ENCODE data around the gene CACNB4. TPM values are rescaled to one million over a fixed set of nuclear protein-coding genes. Genes with fewer than 3 reads are reported as not detected.

The CACNB4 gene
- total RNA-seq (1 to 10 TPM in 3 of 5 donors, under 1 TPM in 2; under 0.01 to 6.4 (median 4.3) TPM), polyA plus RNA-seq (1 to 10 TPM in 1 of 3 donors, under 1 TPM in 2; 0.31 to 1.5 (median 0.44) TPM)
- long read RNA-seq, donor 1, full-length matches to known transcripts, result 1 of 1 reads
- long read RNA-seq, donor 1, partial matches to known transcripts, result 0 of 1 reads
- long read RNA-seq, donor 1, other reads (novel, unspliced or antisense), result 0 of 1 reads
- long read RNA-seq, donor 2, full-length matches to known transcripts, result 1 of 1 reads
- long read RNA-seq, donor 2, partial matches to known transcripts, result 0 of 1 reads
- long read RNA-seq, donor 2, other reads (novel, unspliced or antisense), result 0 of 1 reads
- long read RNA-seq, donor 3, result 0 reads
- long read RNA-seq, donor 4, result 0 reads
- long read RNA-seq, donor 5, full-length matches to known transcripts, result 5 of 5 reads
- long read RNA-seq, donor 5, partial matches to known transcripts, result 0 of 5 reads
- long read RNA-seq, donor 5, other reads (novel, unspliced or antisense), result 0 of 5 reads
- long read RNA-seq, donor 6, result 0 reads
- long read RNA-seq, donor 7, full-length matches to known transcripts, result 2 of 2 reads
- long read RNA-seq, donor 7, partial matches to known transcripts, result 0 of 2 reads
- long read RNA-seq, donor 7, other reads (novel, unspliced or antisense), result 0 of 2 reads
- long read RNA-seq, donor 8, full-length matches to known transcripts, result 1 of 1 reads
- long read RNA-seq, donor 8, partial matches to known transcripts, result 0 of 1 reads
- long read RNA-seq, donor 8, other reads (novel, unspliced or antisense), result 0 of 1 reads
- long read RNA-seq, donor 9, full-length matches to known transcripts, result 3 of 3 reads
- long read RNA-seq, donor 9, partial matches to known transcripts, result 0 of 3 reads
- long read RNA-seq, donor 9, other reads (novel, unspliced or antisense), result 0 of 3 reads
- long read RNA-seq, donor 10, result 0 reads

- no peaks in the 10 kb centered on the region for H3K36me3 ChIP-seq
- 0 to 1% (median 1%) methylated on average over 56 to 72 of the region's 73 CpGs for WGBS, 5 donors
- peak within 1 kb of the TSS; percentile 65 to 79 (median 74) for H3K4me3 ChIP-seq
- peak; percentile 29 to 74 for DNase-seq
- TF ChIP-seq CTCF (IDR thresholded peaks at IDR 0.05) (no peak), POLR2A (IDR thresholded peaks at IDR 0.05) (no peak), EP300 (IDR thresholded peaks at IDR 0.05) (no peak), POLR2AphosphoS5 (IDR thresholded peaks at IDR 0.05) (no peak)
- H3K27ac ChIP-seq, result peak within 1 kb of the TSS; percentile 33 to 58 (median 39)
- H3K9me3 ChIP-seq, result no peaks in the 10 kb centered on the region
- intact Hi-C loops (cut with DNase I; ENCODE audit: low total_unique reads), result no loop called here
- peaks cover 20 to 28% (median 23%) of the 10 kb centered on the region in 4 donors for H3K4me1 ChIP-seq
- H3K27me3 ChIP-seq, result peaks cover 0 to 45% (median 21%) of the 10 kb centered on the region in 3 donors
Measured at GRCh38 chr2:152098496-152099366, at the start of gene CACNB4. Gene CACNB4 (minus strand): TSS chr2:152099044.

GRCh38 chr2:152134488-152135280 lies 35.8 kb upstream of the CACNB4 start:
- no peak for TF ChIP-seq EP300 (IDR thresholded peaks at IDR 0.05)
- peak in 1 of 2 donors; percentile 14 for DNase-seq
- Histone ChIP-seq H3K9me3 (no peaks in the 10 kb centered on the region), H3K36me3 (peaks cover 0 to 30% (median 14%) of the 10 kb centered on the region in 4 donors), H3K27ac (no peak overlapping the region), H3K27me3 (no peaks in the 10 kb centered on the region), H3K4me1 (peaks cover 0 to 39% (median 17%) of the 10 kb centered on the region in 4 donors), H3K4me3 (no peak overlapping the region)
- WGBS, 5 donors, result 30 to 52% (median 42%) methylated on average over 5 of the region's 5 CpGs
- intact Hi-C loops (cut with DNase I; ENCODE audit: low total_unique reads), result no loop called here

- TF ChIP-seq CTCF (IDR thresholded peaks at IDR 0.05) (no peak), POLR2A (IDR thresholded peaks at IDR 0.05) (no peak), POLR2AphosphoS5 (IDR thresholded peaks at IDR 0.05) (no peak), EP300 (IDR thresholded peaks at IDR 0.05) (no peak)
- DNase-seq, result no peak
- Histone ChIP-seq H3K9me3 (no peaks in the 10 kb centered on the region), H3K36me3 (peaks cover 0 to 41% (median 24%) of the 10 kb centered on the region in 4 donors), H3K27me3 (no peaks in the 10 kb centered on the region), H3K4me1 (peaks cover 0 to 39% (median 17%) of the 10 kb centered on the region in 4 donors), H3K27ac (no peak overlapping the region), H3K4me3 (no peak overlapping the region)
- intact Hi-C loops (cut with DNase I; ENCODE audit: low total_unique reads), result no loop called here
- 15 to 42% (median 21%) methylated on average over 1 of the region's 1 CpG for WGBS, 5 donors
Measured at GRCh38 chr2:152132306-152132705, 33.5 kb upstream of the CACNB4 start.

- H3K27ac ChIP-seq, result no peak overlapping the region
- TF ChIP-seq CTCF (IDR thresholded peaks at IDR 0.05), result no peak
- H3K36me3 ChIP-seq, result peaks cover 3 to 69% (median 58%) of the 10 kb centered on the region in 4 donors
- DNase-seq, result no peak
- intact Hi-C loops (cut with DNase I; ENCODE audit: low total_unique reads), result no loop called here
- H3K27me3 ChIP-seq, result no peaks in the 10 kb centered on the region
- peaks cover 0 to 12% (median 4%) of the 10 kb centered on the region in 4 donors for H3K4me1 ChIP-seq
- H3K9me3 ChIP-seq, result no peaks in the 10 kb centered on the region
- H3K4me3 ChIP-seq, result no peak overlapping the region
Measured at GRCh38 chr2:152127628-152128027, 28.8 kb upstream of the CACNB4 start.
